ENCODE data around the gene SNCA.

SNCA gene

DNA sequence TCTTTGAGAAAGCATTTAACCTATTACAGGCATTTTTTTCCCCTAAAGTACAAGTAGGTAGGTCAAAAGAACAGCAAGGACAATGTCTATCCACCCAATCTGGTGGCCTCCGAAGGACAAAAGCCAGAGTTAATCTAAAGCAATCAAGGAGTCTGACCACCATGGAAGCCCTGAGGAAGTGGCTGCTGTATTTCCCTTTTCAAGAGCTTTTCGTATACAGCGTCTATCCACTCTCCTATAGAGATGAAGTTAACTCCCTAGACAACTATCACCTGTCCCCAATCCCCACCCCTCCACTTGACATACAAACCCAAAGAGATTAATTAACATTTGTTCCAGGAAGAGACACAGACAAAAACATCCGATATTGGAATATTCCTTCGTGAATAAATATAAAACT, 85.5 kb downstream of the SNCA start:
- no peak for ATAC-seq
- TF ChIP-seq TCF4 (CRISPR knock-in tag; IDR thresholded peaks at IDR 0.05; ENCODE audit: borderline replicate concordance) (no peak), TOX (CRISPR knock-in tag; IDR thresholded peaks at IDR 0.05; ENCODE audit: borderline replicate concordance) (no peak), ZNF8 (CRISPR knock-in tag; IDR thresholded peaks at IDR 0.05) (no peak), ZNF565 (CRISPR knock-in tag; conservative IDR thresholded peaks at IDR 0.05; ENCODE audit: low read depth) (no peak), ISL1 (CRISPR knock-in tag; IDR thresholded peaks at IDR 0.05) (no peak), ZFP30 (CRISPR knock-in tag; IDR thresholded peaks at IDR 0.05) (no peak), ESRRG (CRISPR knock-in tag; IDR thresholded peaks at IDR 0.05) (no peak), ZFP3 (CRISPR knock-in tag; IDR thresholded peaks at IDR 0.05) (no peak), CSDC2 (CRISPR knock-in tag; IDR thresholded peaks at IDR 0.05) (no peak)

DNA sequence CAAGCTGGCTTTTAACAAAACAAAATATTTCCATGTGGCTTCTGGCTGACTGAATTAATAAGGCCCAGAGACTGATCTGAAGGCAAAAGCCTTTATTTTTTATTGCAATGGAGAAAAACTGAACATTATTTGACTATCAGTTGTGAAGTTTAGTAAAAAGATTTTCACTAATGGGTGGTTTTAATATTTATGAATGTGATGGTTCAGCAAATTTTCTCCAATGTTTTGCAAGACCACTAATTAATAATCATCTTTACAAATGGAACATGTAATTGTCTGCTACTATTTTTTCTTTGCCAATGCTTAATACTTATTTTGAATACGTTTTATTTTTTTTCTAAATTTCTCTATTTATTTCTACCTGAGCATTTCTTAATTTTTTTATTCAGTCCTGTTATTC, 90.6 kb downstream of the SNCA start:
- TF ChIP-seq, protein P1, sequence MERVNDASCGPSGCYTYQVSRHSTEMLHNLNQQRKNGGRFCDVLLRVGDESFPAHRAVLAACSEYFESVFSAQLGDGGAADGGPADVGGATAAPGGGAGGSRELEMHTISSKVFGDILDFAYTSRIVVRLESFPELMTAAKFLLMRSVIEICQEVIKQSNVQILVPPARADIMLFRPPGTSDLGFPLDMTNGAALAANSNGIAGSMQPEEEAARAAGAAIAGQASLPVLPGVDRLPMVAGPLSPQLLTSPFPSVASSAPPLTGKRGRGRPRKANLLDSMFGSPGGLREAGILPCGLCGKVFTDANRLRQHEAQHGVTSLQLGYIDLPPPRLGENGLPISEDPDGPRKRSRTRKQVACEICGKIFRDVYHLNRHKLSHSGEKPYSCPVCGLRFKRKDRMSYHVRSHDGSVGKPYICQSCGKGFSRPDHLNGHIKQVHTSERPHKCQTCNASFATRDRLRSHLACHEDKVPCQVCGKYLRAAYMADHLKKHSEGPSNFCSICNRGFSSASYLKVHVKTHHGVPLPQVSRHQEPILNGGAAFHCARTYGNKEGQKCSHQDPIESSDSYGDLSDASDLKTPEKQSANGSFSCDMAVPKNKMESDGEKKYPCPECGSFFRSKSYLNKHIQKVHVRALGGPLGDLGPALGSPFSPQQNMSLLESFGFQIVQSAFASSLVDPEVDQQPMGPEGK (CRISPR knock-in tag; IDR thresholded peaks at IDR 0.05; ENCODE audit: borderline replicate concordance) = no peak
- TF ChIP-seq, protein P2, sequence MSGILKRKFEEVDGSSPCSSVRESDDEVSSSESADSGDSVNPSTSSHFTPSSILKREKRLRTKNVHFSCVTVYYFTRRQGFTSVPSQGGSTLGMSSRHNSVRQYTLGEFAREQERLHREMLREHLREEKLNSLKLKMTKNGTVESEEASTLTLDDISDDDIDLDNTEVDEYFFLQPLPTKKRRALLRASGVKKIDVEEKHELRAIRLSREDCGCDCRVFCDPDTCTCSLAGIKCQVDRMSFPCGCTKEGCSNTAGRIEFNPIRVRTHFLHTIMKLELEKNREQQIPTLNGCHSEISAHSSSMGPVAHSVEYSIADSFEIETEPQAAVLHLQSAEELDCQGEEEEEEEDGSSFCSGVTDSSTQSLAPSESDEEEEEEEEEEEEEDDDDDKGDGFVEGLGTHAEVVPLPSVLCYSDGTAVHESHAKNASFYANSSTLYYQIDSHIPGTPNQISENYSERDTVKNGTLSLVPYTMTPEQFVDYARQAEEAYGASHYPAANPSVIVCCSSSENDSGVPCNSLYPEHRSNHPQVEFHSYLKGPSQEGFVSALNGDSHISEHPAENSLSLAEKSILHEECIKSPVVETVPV (CRISPR knock-in tag; IDR thresholded peaks at IDR 0.05) = no peak
- TF ChIP-seq ZNF565 (CRISPR knock-in tag; conservative IDR thresholded peaks at IDR 0.05; ENCODE audit: low read depth) (no peak), TCF4 (CRISPR knock-in tag; IDR thresholded peaks at IDR 0.05; ENCODE audit: borderline replicate concordance) (no peak), ISL1 (CRISPR knock-in tag; IDR thresholded peaks at IDR 0.05) (no peak), ZNF8 (CRISPR knock-in tag; IDR thresholded peaks at IDR 0.05) (no peak), GLIS3 (CRISPR knock-in tag; IDR thresholded peaks at IDR 0.05) (no peak)
- TF ChIP-seq, protein P3, sequence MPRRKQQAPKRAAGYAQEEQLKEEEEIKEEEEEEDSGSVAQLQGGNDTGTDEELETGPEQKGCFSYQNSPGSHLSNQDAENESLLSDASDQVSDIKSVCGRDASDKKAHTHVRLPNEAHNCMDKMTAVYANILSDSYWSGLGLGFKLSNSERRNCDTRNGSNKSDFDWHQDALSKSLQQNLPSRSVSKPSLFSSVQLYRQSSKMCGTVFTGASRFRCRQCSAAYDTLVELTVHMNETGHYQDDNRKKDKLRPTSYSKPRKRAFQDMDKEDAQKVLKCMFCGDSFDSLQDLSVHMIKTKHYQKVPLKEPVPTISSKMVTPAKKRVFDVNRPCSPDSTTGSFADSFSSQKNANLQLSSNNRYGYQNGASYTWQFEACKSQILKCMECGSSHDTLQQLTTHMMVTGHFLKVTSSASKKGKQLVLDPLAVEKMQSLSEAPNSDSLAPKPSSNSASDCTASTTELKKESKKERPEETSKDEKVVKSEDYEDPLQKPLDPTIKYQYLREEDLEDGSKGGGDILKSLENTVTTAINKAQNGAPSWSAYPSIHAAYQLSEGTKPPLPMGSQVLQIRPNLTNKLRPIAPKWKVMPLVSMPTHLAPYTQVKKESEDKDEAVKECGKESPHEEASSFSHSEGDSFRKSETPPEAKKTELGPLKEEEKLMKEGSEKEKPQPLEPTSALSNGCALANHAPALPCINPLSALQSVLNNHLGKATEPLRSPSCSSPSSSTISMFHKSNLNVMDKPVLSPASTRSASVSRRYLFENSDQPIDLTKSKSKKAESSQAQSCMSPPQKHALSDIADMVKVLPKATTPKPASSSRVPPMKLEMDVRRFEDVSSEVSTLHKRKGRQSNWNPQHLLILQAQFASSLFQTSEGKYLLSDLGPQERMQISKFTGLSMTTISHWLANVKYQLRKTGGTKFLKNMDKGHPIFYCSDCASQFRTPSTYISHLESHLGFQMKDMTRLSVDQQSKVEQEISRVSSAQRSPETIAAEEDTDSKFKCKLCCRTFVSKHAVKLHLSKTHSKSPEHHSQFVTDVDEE (CRISPR knock-in tag; IDR thresholded peaks at IDR 0.05) = no peak
- no peak for ATAC-seq

DNA sequence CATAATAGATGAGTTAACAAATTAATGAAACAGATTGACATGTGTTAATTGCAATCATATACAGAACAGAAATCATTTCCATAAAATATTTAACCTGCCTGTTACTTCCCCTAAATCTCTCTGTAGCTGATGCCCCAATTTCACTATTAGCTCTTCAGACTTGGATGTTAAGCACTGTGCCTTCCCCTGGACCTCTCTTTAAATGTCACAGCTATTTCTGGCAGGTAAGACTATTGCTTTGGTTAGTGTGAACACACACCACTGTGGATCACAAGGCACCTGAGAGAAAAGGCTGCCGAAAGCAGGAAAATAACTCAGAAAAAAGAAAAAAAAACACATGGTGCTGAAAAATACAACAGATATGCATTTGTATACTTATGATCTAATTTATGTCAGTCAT, 91.3 kb downstream of the SNCA start:
- no peak for ATAC-seq
- TF ChIP-seq, protein P2 (CRISPR knock-in tag; IDR thresholded peaks at IDR 0.05) = no peak
- TF ChIP-seq TOX (CRISPR knock-in tag; IDR thresholded peaks at IDR 0.05; ENCODE audit: borderline replicate concordance) (no peak), ZFP3 (CRISPR knock-in tag; IDR thresholded peaks at IDR 0.05) (no peak), CSDC2 (CRISPR knock-in tag; IDR thresholded peaks at IDR 0.05) (no peak), ARNTL (CRISPR knock-in tag; IDR thresholded peaks at IDR 0.05; ENCODE audit: borderline replicate concordance, low read depth) (no peak), TCF4 (CRISPR knock-in tag; IDR thresholded peaks at IDR 0.05; ENCODE audit: borderline replicate concordance) (no peak), ZC3H10 (CRISPR knock-in tag; IDR thresholded peaks at IDR 0.05) (no peak), ISL1 (CRISPR knock-in tag; IDR thresholded peaks at IDR 0.05) (no peak), OSR1 (CRISPR knock-in tag; IDR thresholded peaks at IDR 0.05) (no peak), ZNF565 (CRISPR knock-in tag; conservative IDR thresholded peaks at IDR 0.05; ENCODE audit: low read depth) (no peak), SNAI2 (CRISPR knock-in tag; IDR thresholded peaks at IDR 0.05) (no peak)
- TF ChIP-seq, protein P4, sequence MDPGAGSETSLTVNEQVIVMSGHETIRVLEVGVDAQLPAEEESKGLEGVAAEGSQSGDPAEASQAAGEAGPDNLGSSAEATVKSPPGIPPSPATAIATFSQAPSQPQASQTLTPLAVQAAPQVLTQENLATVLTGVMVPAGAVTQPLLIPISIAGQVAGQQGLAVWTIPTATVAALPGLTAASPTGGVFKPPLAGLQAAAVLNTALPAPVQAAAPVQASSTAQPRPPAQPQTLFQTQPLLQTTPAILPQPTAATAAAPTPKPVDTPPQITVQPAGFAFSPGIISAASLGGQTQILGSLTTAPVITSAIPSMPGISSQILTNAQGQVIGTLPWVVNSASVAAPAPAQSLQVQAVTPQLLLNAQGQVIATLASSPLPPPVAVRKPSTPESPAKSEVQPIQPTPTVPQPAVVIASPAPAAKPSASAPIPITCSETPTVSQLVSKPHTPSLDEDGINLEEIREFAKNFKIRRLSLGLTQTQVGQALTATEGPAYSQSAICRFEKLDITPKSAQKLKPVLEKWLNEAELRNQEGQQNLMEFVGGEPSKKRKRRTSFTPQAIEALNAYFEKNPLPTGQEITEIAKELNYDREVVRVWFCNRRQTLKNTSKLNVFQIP (CRISPR knock-in tag; IDR thresholded peaks at IDR 0.05; ENCODE audit: borderline replicate concordance, low read depth) = no peak
- TF ChIP-seq, protein P3 (CRISPR knock-in tag; IDR thresholded peaks at IDR 0.05) = no peak

Data from SK-N-SH treated with all-trans-retinoic acid at 6 μM for 48 hours (cell line).